K562 (cell line): ENCODE measurements around the gene RDM1. TPM values are rescaled to one million over a fixed set of nuclear protein-coding genes. Genes with fewer than 3 reads are reported as not detected.

Experiments used
- ATAC-seq: fragments of 200-7000 bp; cut with Tn5 transposase; 3 replicates; pipeline ENCODE4 v1.9.1; 2020; ENCODE audit warnings: moderate library complexity
- BruUV-seq: library from RNA; stranded (reverse); fragments of 400-500 nt; replicated peaks from 2 replicates; lab custom pipeline; 2021; lab: Mats Ljungman, UMichigan
- CTCF ChIA-PET: fragments of 300-600 bp; formaldehyde crosslinking; extraction: SDS; loops from one replicate; lab custom pipeline; 2021; ENCODE audit warnings: low intra/inter-chr PET ratio; lab: Yijun Ruan, JAX
- POLR2A ChIA-PET: fragments of 300-600, 350-650 bp; sonication (Branson Sonifier 250); formaldehyde crosslinking; extraction: SDS; loops from one replicate; lab custom pipeline; 2021; ENCODE audit warnings: antibody characterized with exemption, inconsistent platforms; lab: Yijun Ruan, JAX
- DNase-seq, 4 experiments: peaks; one replicate each; pipeline versions ENCODE4 v3.0.0 to v3.0.0-alpha.2; 2011 to 2018; ENCODE audit warnings: low spot score in 3 of 4, mixed read lengths in 3 of 4; ENCODE audit errors: extremely low read depth in 1 of 4
- FAIRE-seq: peaks from 2 replicates; lab custom pipeline; 2011; peaks lifted over from hg19 to GRCh38; lab: Jason Lieb, UNC
- H2AFZ ChIP-seq: 2 replicates; pipeline ENCODE4 v1.6.0; 2011; ENCODE audit warnings: low read depth, low read length, control low read depth, inconsistent platforms
- H3K27ac ChIP-seq: fragments of 200-600 bp; 3 replicates; pipeline ENCODE4 v1.8.0; 2011; ENCODE audit warnings: low read depth, mild to moderate bottlenecking, control low read depth, inconsistent platforms, low read length, moderate library complexity, mixed read lengths; ENCODE audit errors: extremely low read depth
- H3K27me3 ChIP-seq, 2 experiments: fragments of 300-600 bp in 1 of 2; 2 replicates in 1 of 2; 3 replicates in 1 of 2; pipeline versions ENCODE4 v1.6.0 to v1.8.0; 2011; ENCODE audit warnings: inconsistent platforms in 2 of 2, low read length in 2 of 2, mild to moderate bottlenecking in 1 of 2, mixed read lengths in 1 of 2, moderate library complexity in 1 of 2; ENCODE audit not compliant: control insufficient read depth in 2 of 2, insufficient read depth in 2 of 2
- H3K36me3 ChIP-seq: fragments of 300-600 bp; 3 replicates; pipeline ENCODE4 v1.8.0; 2011; ENCODE audit warnings: mild to moderate bottlenecking, low read length, inconsistent platforms; ENCODE audit not compliant: control insufficient read depth, insufficient read depth
- H3K4me1 ChIP-seq, 2 experiments: fragments of 200-600 bp in 1 of 2; replicated peaks in 1 of 2; 2 replicates in 1 of 2; 3 replicates in 1 of 2; pipeline versions ENCODE4 v1.5.1 to v1.8.0; 2011; ENCODE audit warnings: inconsistent platforms in 2 of 2, low read length in 2 of 2, mild to moderate bottlenecking in 1 of 2, mixed read lengths in 1 of 2, moderate library complexity in 1 of 2; ENCODE audit not compliant: control insufficient read depth in 2 of 2, insufficient read depth in 2 of 2
- H3K4me2 ChIP-seq: 2 replicates; pipeline ENCODE4 v1.6.1; 2011; ENCODE audit warnings: low read length, control low read depth, inconsistent platforms, mixed read lengths; ENCODE audit not compliant: insufficient read depth
- H3K4me3 ChIP-seq: fragments of 200-600 bp; sonication (generic), shearing (Covaris generic); 2 replicates; pipeline ENCODE4 v1.5.1; 2016; ENCODE audit warnings: control low read depth, inconsistent platforms
- H3K79me2 ChIP-seq: fragments of 200-600 bp; 3 replicates; pipeline ENCODE4 v1.8.0; 2011; ENCODE audit warnings: low read length, inconsistent platforms; ENCODE audit not compliant: control insufficient read depth, insufficient read depth
- H3K9ac ChIP-seq, 2 experiments: 2 replicates each; pipeline versions ENCODE4 v1.6.0 to v1.6.1; 2011; ENCODE audit warnings: low read depth in 2 of 2, low read length in 2 of 2, control low read depth in 1 of 2, inconsistent platforms in 1 of 2, mild to moderate bottlenecking in 1 of 2, mixed read lengths in 1 of 2; ENCODE audit not compliant: insufficient read depth in 1 of 2
- H3K9me1 ChIP-seq: one replicate; pipeline ENCODE4 v1.6.0; 2011; ENCODE audit warnings: inconsistent platforms, mild to moderate bottlenecking, low read length, moderate library complexity; ENCODE audit not compliant: control insufficient read depth, insufficient read depth
- H3K9me3 ChIP-seq: replicated peaks from 2 replicates; pipeline ENCODE4 v1.5.1; 2011; ENCODE audit warnings: low read depth, low read length, inconsistent platforms; ENCODE audit not compliant: control insufficient read depth, insufficient read depth
- H4K20me1 ChIP-seq: replicated peaks from 2 replicates; pipeline ENCODE4 v1.6.1; 2011; ENCODE audit warnings: low read length, inconsistent platforms, mixed read lengths; ENCODE audit not compliant: control insufficient read depth, insufficient read depth
- ASH1L ChIP-seq: fragments of 450-650 bp; IDR thresholded peaks from 2 replicates; pipeline ENCODE4 v1.6.1; 2018; ENCODE audit warnings: borderline replicate concordance, mild to moderate bottlenecking, low read depth; ENCODE audit not compliant: partially characterized antibody
- BDP1 ChIP-seq: IDR thresholded peaks from 3 replicates; pipeline ENCODE4 v1.6.1; 2011; ENCODE audit not compliant: insufficient read length, insufficient read depth
- EP300 ChIP-seq: IDR thresholded peaks from 2 replicates; pipeline ENCODE4 v1.6.1; 2012; ENCODE audit warnings: low read length, improper control_type of control experiment
- EP400 ChIP-seq: fragments of 450-650 bp; IDR thresholded peaks from 2 replicates; pipeline ENCODE4 v1.6.1; 2017; ENCODE audit warnings: antibody characterized with exemption, mild to moderate bottlenecking, moderate library complexity
- HNRNPL ChIP-seq: fragments of 200-400 bp; formaldehyde crosslinking; IDR thresholded peaks from 2 replicates; pipeline ENCODE4 v1.6.1; 2017; ENCODE audit warnings: low read depth, mild to moderate bottlenecking, low read length
- ILK ChIP-seq: fragments of 450-650 bp; IDR thresholded peaks from 2 replicates; pipeline ENCODE4 v1.6.1; 2016; ENCODE audit warnings: missing genetic modification characterization, low read depth, mild to moderate bottlenecking, missing compliant biosample characterization, moderate library complexity, borderline replicate concordance
- MAFK ChIP-seq: IDR thresholded peaks from 2 replicates; pipeline ENCODE4 v1.6.1; 2011; ENCODE audit warnings: low read length, improper control_type of control experiment
- MTA1 ChIP-seq: fragments of 450-650 bp; IDR thresholded peaks from 2 replicates; pipeline ENCODE4 v1.6.1; 2017; ENCODE audit warnings: borderline replicate concordance
- NCOA6 ChIP-seq: fragments of 450-650 bp; IDR thresholded peaks from 2 replicates; pipeline ENCODE4 v1.6.1; 2017; ENCODE audit warnings: mild to moderate bottlenecking
- NFRKB ChIP-seq: fragments of 450-650 bp; IDR thresholded peaks from 2 replicates; pipeline ENCODE4 v1.6.1; 2016; ENCODE audit warnings: low read depth
- RHOXF2B ChIP-seq: fragments of 250-450 bp; sonication (Bioruptor Pico); conservative IDR thresholded peaks from 2 replicates; pipeline ENCODE4 v1.5.1; 2021
- SRSF9 ChIP-seq: fragments of 200-400 bp; formaldehyde crosslinking; IDR thresholded peaks from 2 replicates; pipeline ENCODE4 v1.6.1; 2017; ENCODE audit warnings: low read depth, low read length, borderline replicate concordance
- TEAD1 ChIP-seq, 2 experiments: fragments of 450-650 bp in 1 of 2; sonication (generic) in 1 of 2; formaldehyde crosslinking; IDR thresholded peaks; 2 replicates each; pipeline versions ENCODE4 v1.4.0 to v1.8.0; 2020 to 2022; ENCODE audit warnings: mild to moderate bottlenecking in 2 of 2, missing genetic modification reagents in 1 of 2
- TRIM24 ChIP-seq, 2 experiments: fragments of 450-650 bp; IDR thresholded peaks; 2 replicates each; pipeline ENCODE4 v1.6.1; 2016
- ZNF175 ChIP-seq: fragments of 200-800 bp; sonication (Bioruptor generic); IDR thresholded peaks from 2 replicates; pipeline ENCODE4 v1.6.1; 2016; ENCODE audit warnings: low read depth, mild to moderate bottlenecking, missing genetic modification characterization, missing compliant biosample characterization
- ZNF311 ChIP-seq: fragments of 250-450 bp; sonication (Bioruptor Pico); IDR thresholded peaks from 2 replicates; pipeline ENCODE4 v1.4.0; 2020; ENCODE audit warnings: mild to moderate bottlenecking, moderate library complexity
- ZNF707 ChIP-seq: fragments of 250-450 bp; sonication (Bioruptor Pico); conservative IDR thresholded peaks from 2 replicates; pipeline ENCODE4 v1.8.0; 2022; ENCODE audit warnings: inconsistent platforms, mild to moderate bottlenecking, moderate library complexity
- WGBS: fragments of 100-300 bp; shearing (Covaris generic); methylation state at CpG from one replicate; pipeline ENCODE4 v1.1.6; 2016; ENCODE audit warnings: low coverage, mixed read lengths; ENCODE audit not compliant: insufficient coverage; ENCODE audit errors: missing lambda C conversion rate; 5-methylcytosine and 5-hydroxymethylcytosine counted together
- in situ Hi-C: fragments of 300-500 bp; cut with MboI; formaldehyde crosslinking; loops from 4 replicates; pipeline ENCODE4 v1.15.0; 2018; ENCODE audit warnings: inconsistent platforms, mixed read lengths
- intact Hi-C: fragments of 100-400 bp; cut with micrococcal nuclease; formaldehyde crosslinking; loops from 2 replicates; pipeline ENCODE4 v1.14.2; 2022
- polyA plus RNA-seq, 8 experiments: library from polyadenylated mRNA; depleted of rRNA in 4 of 8; stranded (reverse) in 5 of 8; unstranded in 3 of 8; fragments of >200 nt; fragmentation: Nextera tagmentation in 2 of 8; fragmentation: Illumina TruSeq in 1 of 8; extraction: Ambion mirVana in 2 of 8; extraction: Trizol in 1 of 8; gene quantifications; 2 replicates each; pipeline versions ENCODE4 v1.2.1 to v1.2.3, GENCODE V29; 2011 to 2014; ENCODE audit warnings: inconsistent platforms in 1 of 8, missing spikeins in 1 of 8
- total RNA-seq, 7 experiments: library from RNA; depleted of rRNA in 6 of 7; stranded (reverse); fragments of >200 nt in 6 of 7; fragmentation: Illumina TruSeq in 2 of 7; extraction: Trizol in 2 of 7; gene quantifications; 2 replicates each; pipeline versions ENCODE4 v1.2.1 to v1.2.3, GENCODE V29; 2011 to 2021; ENCODE audit warnings: low replicate concordance in 1 of 7
- TF ChIP-seq, protein P1 (sequence below): fragments of 450-650 bp; IDR thresholded peaks from 2 replicates; pipeline ENCODE4 v1.7.1; 2018; ENCODE audit warnings: mild to moderate bottlenecking, low read depth; ENCODE audit not compliant: partially characterized antibody
- TF ChIP-seq, protein P2 (sequence below): IDR thresholded peaks from 2 replicates; pipeline ENCODE4 v1.6.1; 2011; ENCODE audit not compliant: insufficient read length; ENCODE audit errors: extremely low read depth

RDM1 gene
- total and polyA plus RNA-seq, 9 of the 15 experiments (the other 6 are each of a cell fraction or from before 2014, with no cell fraction given) = 2.5 to 11.2 (median 5.4) TPM

- in situ Hi-C loops = no loop called here
Measured at GRCh38 chr17:35913609-35914008, 17.0 kb downstream of the RDM1 start.

More at GRCh38 chr17:35913609-35914008, 17.0 kb downstream of the RDM1 start:
- Histone ChIP-seq H3K9ac (no peak overlapping the region), H3K9me1 (no peaks in the 10 kb centered on the region), H3K4me1 (peaks cover 29 to 62% of the 10 kb centered on the region in 2 experiments), H3K79me2 (no peaks in the 10 kb centered on the region), H3K27ac (no peak overlapping the region), H2AFZ (no peak overlapping the region), H3K36me3 (no peaks in the 10 kb centered on the region), H3K4me3 (no peak overlapping the region), H3K9me3 (no peaks in the 10 kb centered on the region), H3K27me3 (no peaks in the 10 kb centered on the region), H3K4me2 (no peak overlapping the region), H4K20me1 (no peaks in the 10 kb centered on the region)
- POLR2A ChIA-PET = interaction anchor here (0.7 to 2.0 kb wide), 4 partner anchors 24 to 49 kb away, joined by 3 to 7 read pairs (median 4); no protein-coding TSS in a partner anchor
- 71% methylated on average over 4 of the region's 4 CpGs for WGBS
- BruUV-seq = no TSS peak
- ATAC-seq (no peak), FAIRE-seq (no peak), DNase-seq (no peak)
- CTCF ChIA-PET = no interaction called here
- TF ChIP-seq MAFK = no peak
- no peak for TF ChIP-seq ILK (tag)
- TF ChIP-seq HNRNPL = no peak
- TF ChIP-seq ASH1L = no peak
- TF ChIP-seq BDP1 = no peak
- TF ChIP-seq NCOA6 = no peak
- TF ChIP-seq EP300 = no peak
- TF ChIP-seq, protein P1, sequence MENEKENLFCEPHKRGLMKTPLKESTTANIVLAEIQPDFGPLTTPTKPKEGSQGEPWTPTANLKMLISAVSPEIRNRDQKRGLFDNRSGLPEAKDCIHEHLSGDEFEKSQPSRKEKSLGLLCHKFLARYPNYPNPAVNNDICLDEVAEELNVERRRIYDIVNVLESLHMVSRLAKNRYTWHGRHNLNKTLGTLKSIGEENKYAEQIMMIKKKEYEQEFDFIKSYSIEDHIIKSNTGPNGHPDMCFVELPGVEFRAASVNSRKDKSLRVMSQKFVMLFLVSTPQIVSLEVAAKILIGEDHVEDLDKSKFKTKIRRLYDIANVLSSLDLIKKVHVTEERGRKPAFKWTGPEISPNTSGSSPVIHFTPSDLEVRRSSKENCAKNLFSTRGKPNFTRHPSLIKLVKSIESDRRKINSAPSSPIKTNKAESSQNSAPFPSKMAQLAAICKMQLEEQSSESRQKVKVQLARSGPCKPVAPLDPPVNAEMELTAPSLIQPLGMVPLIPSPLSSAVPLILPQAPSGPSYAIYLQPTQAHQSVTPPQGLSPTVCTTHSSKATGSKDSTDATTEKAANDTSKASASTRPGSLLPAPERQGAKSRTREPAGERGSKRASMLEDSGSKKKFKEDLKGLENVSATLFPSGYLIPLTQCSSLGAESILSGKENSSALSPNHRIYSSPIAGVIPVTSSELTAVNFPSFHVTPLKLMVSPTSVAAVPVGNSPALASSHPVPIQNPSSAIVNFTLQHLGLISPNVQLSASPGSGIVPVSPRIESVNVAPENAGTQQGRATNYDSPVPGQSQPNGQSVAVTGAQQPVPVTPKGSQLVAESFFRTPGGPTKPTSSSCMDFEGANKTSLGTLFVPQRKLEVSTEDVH = no peak
- no peak for TF ChIP-seq TRIM24 (IDR thresholded peaks at IDR 0.05)
- TF ChIP-seq EP400 = no peak
- TF ChIP-seq, protein P2, sequence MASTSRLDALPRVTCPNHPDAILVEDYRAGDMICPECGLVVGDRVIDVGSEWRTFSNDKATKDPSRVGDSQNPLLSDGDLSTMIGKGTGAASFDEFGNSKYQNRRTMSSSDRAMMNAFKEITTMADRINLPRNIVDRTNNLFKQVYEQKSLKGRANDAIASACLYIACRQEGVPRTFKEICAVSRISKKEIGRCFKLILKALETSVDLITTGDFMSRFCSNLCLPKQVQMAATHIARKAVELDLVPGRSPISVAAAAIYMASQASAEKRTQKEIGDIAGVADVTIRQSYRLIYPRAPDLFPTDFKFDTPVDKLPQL = no peak
- no peak for TF ChIP-seq ZNF707 (CRISPR knock-in tag)
- TF ChIP-seq MTA1 = no peak
- no peak for TF ChIP-seq SRSF9
- TF ChIP-seq RHOXF2B (CRISPR knock-in tag) = no peak
- no peak for TF ChIP-seq NFRKB
- TF ChIP-seq TEAD1 (CRISPR knock-in tag; IDR thresholded peaks at IDR 0.05) = no peak
- no peak for TF ChIP-seq ZNF175 (CRISPR knock-in tag)
- TF ChIP-seq ZNF311 = no peak
- intact Hi-C loops = loop anchor here (2.0 kb wide), 1 partner anchor 29 kb away; the partner anchor contains the start of gene LYZL6
